NOMO-1 treated with DMSO at 0.1 percent for 48 hours (cell line): ENCODE data around the gene THSD7A.

Experiments
- DNase-seq: peaks from one replicate; lab custom pipeline; 2025; ENCODE audit not compliant: unreplicated experiment; lab: John Stamatoyannopoulos, UW

Gene THSD7A

DNA sequence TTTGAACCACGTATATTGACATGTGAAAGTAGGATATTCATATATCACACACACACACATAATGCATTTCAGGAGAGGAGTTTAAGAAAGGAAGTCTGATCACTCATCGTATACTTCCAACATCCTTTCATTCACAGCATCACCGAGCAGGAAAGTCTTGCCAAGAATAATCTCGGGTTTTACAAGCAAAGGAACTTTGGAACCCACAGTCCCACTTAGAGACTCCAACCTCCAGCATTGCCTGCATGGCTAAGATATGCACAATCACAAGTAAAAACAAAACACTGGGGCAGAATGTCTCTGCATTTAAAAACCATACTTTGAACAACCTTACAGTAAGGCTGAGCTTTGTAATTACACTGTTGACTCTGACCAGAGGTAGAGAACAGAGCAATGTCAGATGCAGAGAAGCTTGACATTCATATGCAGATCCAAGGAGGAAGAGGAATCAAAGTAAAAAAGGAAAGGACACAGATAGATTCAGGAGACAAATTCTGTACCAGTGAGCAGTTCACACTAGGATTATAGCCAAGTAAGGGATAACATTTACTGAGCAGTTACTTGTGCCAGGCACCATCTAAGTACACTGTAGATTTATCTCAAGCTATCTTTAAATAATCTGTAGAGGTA, 14.8 kb downstream of the THSD7A start:
- DNase-seq = no peak

DNA sequence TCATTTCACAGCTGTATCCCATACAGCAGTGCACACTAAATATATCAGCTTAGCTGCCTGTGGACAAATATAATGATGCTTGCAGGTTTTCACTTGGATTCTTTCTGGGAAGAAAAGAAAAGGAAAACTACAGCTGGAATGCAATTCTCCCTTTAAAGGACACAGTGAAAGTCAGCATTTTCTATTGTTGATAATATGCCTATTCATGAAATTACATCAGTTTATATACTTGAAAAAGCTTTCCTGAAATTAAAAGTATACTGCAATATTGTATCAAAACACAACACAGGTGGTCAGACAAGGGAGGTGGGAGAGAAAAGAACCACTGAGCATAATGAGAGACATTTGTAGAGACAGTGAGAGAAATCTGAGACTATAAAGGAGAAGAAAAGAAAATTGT, 20.3 kb downstream of the THSD7A start:
- no peak for DNase-seq

DNA sequence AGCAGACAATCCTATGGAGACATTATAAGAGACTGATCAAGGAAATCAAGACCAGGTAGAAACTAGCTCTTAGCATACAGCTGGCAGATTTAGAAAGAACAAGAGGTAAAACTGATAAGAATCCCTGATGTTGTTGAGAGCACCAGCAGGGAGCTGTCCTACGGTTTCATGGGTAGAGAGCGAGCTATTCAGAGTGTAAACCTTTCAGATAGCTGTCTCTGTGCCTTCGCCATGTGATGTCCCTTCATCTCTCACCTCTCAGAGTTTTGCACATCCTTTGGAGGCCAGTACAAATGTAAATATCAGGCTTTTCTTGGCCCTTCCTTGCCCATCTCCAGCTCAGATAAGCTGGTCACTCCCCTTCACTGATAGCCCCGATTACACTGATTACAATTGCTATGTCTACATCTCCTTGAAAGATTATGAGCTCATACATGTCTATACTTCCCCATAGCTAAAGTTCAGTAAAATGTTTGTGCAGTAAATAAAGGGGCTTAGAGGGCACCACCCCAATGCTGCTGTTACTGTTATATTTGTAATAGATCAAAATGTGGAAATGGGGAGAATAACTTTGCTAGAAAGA, 21.9 kb downstream of the THSD7A start:
- no peak for DNase-seq

DNA sequence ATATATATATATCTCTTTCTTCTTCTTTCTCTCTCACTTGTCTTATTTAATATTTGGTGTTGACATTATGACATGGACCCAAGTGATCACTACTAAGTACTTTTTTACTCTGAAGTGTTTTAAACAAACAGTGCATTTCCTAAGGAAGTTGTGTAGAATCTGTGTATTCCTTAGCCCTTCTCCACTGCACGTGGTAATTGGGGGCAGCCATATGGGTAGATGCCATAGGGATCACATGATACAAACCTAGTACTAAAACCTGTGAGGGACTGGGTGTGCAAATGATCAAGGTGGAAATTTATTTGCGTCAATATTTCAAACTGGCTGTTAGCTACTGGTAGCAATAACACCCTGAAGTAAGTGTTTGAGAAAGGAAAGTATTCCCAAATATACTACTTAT, 25.0 kb downstream of the THSD7A start:
- DNase-seq = no peak

DNA sequence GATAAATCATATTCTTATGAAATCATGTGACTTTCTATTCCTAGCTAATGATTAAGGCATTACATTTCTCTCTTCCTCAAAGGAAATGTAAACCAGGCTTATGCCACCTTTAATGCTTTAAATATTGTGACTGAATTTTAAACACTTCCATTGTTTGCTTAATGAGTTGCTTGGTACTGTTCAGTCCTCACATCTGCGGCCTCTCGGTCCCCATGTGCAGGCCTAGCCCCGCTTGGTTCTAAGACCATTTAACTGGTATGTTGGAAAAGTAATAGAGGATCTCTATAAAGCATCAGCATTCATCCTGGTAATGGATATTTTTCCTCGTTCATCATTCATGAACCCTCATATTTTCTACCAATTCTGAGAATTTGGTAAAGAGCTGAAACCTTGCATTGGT, 27.4 kb downstream of the THSD7A start:
- no peak for DNase-seq

DNA sequence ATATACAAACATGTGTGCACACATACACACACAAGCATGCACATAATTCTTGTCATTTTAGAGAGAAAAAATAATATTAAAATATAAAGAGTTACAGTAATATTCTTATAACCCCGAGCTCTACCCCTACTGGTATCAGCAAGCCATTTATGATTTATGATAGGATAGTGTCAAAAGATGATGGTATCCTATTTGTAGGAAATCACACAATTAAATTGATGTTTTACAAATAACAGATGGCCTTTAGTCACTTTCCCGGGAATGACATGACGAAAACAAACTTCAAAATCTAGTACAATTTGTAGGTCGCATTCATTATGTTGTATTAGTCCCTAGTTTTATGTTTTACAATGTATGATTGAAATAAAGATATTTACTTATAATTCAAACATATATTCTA, 36.8 kb downstream of the THSD7A start:
- DNase-seq = no peak

DNA sequence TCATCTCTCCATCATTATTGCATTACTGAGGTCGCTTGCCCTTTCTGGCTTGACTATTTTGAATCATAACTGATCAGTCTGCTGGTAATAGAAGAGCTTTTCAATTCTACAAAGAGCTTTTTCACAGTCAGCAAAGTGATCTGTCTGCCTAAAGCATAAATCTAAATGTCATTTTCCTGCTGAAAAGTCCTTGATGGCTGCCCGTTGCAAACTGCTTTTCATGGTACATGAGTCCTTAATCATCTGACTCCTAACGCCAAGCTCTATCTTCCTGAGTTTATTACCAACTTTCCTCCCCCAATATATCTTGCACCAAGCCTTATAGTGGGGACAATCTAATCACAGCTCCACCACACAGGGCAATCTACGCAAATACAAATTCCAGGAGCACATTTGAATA, 39.8 kb downstream of the THSD7A start:
- DNase-seq = no peak

DNA sequence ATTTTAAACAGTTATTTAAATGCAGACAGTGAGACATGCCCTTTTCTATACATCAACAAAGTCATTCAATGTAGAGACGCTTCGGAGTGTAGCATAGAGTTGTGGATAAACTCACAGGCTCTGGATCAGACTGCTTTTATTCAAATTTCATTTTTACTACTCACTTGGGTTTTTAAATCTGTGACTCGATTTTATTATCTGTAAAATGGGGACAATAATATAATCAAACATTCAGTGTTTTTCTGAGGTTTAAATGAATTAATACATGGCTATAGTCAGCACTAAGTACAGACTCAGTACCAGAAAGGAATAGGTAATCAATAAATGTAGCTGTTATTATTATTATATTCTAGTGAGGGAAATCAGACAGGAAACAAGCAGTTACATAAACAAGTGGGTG, 43.4 kb downstream of the THSD7A start:
- DNase-seq = no peak

DNA sequence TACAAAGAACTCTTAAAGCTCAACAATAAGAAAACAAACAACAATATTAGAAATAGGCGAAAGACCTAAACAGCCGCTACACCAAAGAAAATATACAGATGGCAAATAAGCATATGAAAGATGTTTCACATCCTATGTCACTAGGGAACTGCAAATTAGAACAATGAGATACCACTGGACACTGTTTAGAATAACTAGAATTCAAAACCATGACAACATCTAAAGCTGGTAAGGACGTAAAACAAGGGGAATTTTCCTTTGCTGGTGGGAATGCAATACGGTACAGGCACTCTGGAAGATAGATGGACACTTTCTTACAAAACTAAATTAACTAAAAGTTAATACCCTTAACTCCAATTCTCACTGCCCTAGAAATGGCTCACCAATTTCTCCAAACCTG, 44.5 kb downstream of the THSD7A start:
- DNase-seq = no peak

DNA sequence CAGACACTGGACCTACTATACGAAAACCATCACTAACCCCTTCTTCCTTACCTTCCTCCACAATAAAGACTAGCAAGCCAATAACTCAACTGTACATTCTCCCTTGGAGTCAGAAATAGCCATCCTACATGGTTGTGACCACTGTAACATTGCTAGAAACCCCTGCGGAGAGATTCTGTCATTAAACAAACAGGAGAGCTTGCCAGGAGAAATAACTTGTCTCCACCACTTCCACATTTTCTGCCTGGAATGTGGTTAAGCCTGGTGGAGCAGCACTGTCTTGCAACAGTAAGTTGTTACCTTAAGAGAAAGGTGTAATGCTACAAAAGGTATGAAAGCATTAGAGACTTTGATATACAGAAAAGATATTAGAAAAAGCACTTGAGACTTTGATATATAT, 45.8 kb downstream of the THSD7A start:
- DNase-seq = no peak

DNA sequence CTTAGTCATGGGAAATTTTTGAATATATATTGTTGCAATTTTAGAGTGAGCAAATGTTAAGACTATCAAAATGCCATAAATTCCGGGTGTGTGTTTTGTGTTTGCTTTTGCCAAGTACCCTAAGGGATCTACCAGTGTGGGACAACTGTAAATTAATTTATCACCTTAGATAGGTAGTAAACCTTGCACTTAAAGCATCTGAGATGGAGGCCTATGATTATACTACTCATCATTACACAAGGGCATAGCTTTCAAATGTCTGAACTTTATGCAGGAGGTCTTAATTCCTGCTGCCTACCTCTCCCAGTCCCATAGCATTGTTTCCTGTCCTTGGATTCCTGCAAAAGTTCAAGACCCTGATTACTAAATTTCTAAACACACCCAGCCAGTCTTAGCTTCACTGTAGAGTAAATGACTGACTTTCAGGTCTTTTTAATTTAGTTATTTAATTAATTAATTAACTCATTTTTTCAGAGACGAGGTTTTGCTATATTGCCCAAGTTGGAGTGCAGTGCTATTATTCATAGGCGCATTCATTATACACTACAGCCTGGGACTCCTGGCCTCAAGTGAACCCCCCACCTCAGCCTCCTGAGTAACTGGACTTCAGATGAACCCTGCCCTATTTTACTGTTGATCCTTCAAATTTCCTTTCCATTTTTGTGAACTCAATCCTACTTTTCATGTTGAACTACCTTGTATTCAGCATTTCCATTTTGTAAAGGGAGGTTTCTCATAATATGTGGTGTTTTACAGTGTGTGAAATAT, 47.0 kb downstream of the THSD7A start:
- no peak for DNase-seq

DNA sequence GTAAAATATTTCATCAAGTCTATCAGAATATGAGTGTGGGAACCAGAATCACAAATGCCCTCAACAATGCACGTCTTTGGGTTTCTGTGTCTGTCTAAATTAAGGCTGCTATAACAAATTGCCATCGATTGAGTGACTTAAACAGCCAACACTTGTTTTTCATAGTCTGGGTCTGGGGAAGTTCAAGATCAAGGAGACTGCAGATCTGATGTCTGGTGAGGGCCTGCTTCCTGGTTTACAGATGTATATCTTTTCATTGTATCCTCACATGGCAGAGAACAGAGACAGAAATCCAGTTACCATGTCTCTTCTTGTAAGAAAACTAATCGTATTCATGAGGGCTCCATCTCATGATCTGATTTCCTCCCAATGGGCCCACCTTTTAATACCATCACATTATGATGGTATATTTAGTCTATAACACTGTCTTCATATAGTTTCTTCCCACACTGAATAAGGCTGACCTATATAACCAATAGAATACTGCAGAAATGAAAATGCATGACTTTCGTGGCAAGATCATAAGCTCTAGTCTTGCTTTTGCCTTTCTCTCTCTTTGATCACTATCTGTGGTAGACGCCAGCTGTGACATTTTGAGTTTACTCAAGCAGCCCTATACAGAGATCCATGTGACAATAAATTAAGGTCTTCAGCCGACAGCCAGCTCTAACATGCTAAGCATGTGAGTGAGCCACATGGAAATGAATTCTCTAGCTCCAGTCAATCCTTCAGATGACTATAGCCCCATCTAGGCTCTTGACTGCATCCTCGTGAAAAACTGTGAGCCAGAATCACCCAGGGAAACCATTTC, 51.9 kb downstream of the THSD7A start:
- no peak for DNase-seq

DNA sequence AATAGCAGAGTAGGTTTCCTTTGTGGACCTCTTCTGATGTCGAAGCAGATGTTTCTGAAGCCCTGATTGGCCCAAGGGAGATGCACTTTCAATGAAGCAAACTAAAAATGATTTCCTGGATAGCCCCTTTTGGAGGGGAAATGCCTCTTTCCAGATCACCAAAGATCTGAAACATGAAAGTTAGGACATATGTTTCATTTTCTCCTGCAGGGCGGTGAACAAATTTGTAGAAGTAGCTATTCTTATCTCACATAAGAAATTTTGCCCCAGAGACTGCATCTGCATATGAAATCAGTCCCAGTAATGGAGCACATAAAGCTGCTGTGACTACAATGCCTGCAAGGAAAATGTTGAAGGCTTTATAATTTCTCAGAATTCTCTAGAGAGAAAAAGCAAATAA, 56.0 kb downstream of the THSD7A start:
- no peak for DNase-seq

DNA sequence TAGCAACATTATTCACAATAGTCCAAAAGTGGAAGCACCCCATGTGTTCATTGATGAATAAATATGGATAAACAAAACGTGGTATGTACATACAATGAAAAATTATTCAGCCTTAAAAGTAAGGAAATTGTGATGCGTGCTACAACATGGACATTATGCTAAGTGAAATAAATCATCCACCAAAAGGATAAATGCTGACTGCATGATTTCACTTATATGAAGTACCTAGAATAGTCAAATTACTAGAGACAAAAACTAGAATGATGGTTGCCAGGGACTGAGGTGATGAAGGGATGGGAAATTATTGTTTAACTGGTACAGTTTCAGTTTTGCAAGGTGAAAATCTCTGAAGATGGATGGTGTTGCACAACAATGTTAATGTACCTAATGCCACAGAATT, 56.6 kb downstream of the THSD7A start:
- no peak for DNase-seq

DNA sequence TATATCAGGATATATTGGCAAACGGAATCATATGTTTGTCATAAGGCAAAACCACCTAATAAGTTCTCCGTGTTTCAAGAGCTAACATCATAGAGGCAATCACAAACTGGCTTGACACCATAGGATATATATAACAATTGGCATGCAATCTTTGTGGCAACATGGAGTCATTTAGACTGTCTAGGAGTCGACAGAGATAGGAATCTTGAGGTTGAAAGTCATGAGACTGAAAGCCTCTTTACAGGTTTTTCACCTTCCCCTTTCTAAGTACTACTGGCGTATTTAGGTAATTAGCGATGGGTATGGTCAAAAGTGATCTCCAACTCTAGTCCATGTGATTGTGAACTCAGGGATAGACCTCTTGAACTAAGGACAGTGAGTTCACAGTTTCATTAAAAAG, 63.7 kb downstream of the THSD7A start:
- DNase-seq = no peak

DNA sequence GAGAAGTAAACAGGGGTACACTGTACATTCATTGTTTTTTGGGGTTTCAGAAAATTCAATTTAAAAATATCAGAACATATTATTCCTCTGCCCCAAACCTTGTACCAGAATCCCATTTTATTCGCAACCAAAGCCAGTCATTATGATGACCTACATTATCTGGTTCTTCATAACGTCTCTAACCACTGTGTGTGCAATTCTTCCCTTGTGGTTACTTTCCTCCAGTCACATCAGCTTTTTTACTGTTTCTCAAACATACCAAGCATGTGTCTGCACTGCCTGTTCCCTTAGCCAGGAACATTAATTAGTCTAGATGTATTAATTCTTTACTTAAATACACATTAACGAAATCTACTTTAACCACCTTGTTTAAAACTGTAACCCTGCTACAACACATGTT, 64.8 kb downstream of the THSD7A start:
- peak; percentile 29 for DNase-seq

DNA sequence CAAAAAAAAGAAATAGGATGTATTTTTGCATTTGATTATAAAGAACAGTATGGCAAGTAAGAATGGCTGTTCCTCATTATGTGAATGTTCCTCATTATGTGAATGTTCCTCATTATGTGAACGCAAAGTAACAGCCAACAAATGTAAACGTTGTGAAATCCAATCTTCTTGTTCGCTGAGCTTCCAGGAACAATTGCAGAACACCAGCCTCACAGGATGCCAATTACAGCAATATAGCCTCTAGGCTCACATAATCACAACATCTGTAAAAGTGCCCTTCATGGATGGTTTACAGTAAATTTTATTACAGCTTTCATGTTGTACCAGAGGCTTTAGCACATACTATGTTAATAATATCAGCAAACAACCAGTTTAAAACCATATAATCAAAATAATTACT, 71.6 kb downstream of the THSD7A start:
- DNase-seq = peak; percentile 90

DNA sequence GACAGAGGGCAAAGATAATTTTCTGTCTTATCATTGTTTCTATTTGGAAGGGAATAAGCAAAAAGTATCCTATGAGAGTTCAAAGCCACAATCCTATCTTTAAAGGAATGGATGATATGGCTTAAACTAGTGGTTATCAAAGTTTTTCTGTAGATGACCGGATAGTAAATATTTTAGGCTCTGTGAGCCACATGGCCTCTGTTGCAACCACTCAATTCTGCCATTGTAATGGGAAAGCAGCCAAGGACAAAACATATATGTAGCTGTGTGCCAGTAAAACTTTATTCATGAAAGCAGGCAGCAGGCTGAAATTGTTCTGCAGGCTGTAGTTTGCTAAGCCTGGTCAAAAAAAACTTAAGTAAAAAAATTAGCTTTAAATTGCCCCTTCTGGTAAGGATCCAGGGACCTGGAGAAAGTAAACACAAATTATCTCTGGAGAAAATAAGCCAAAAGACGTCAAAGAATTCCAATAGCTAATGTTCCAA, 73.3 kb downstream of the THSD7A start:
- DNase-seq = no peak

DNA sequence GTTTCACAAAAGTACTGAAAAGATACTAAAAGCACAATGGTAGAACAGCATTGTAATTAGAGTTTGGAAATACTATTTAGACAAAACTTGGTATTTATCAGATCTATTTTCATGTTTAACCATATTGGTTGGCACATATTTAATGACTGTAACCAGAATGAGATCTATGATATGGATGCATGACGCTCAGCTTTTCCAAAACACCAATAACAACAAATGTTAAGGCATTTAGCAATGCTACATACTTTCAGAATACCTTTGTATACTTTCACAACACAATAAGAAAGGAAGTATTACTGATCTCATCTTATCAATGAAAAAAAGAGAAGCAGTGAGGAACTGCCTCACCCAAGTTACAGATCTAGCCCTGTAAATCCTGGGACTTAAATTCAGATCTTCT, 74.8 kb downstream of the THSD7A start:
- no peak for DNase-seq

DNA sequence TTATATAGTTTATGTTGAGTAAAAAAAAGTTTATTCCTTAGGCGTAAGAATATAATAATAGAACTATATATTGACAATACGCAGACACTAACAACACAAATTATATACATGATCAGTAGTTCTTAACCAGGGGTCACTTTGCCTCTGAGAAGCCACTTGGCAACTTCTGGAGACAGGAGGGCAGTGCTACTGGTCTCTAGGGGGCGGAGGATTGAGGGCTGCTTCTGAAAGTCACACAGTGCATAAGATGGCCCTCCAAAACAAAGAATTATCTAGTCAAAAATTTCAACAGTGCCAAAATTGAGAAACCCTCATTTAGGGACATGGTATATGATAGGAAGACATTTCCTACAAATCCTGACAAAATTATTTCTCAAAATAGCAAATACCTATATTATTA, 77.1 kb downstream of the THSD7A start:
- no peak for DNase-seq

DNA sequence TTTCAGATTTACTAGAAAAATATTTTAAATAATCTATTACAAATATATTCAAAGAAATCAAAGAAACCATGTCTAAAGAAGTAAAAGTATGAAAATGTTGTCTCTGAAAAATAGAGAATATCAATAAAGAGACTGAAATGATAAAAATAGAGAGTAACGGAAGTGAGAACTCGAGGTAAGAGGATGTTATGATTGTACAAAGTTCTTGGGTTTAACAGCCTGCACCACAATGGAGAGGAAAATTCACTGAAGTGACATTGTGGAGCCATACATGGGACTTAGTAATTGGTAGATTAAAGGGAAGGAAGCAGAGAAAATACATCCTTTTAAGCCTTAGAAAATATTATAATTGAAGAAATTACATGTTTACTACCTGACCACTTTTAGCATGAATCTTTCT, 77.9 kb downstream of the THSD7A start:
- DNase-seq = peak; percentile 15

DNA sequence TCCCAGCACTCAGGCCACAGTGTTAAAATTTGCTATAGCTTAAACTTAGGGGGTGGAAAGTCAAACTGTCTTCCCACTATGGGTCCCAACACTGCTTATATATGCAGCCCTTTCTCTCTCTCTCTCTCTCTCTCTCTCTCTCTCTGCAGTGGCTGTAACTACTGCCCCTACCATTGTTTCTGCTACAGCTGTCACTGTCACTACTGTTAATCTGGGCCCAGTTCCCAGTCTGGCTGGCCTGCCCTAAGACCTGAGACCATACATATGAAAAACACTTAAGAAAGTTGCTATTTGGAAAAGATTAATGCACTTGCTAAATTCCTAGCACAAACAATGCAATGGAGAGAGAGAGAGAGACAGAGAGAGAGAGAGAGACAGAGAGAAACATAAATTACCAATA, 78.6 kb downstream of the THSD7A start:
- no peak for DNase-seq
